Common myeloid progenitor, CD34-positive (primary cell): ENCODE data around the gene VANGL2.

Source experiments
- CTCF ChIA-PET: fragments of 350-600 bp; sonication (Branson Sonifier 250); formaldehyde crosslinking; loops from one replicate; lab custom pipeline; 2021; ENCODE audit warnings: antibody characterized with exemption; lab: Charles Lee
- POLR2A ChIA-PET: fragments of 350-600 bp; sonication (Branson Sonifier 250); formaldehyde crosslinking; loops from one replicate; lab custom pipeline; 2021; ENCODE audit warnings: antibody characterized with exemption; lab: Charles Lee
- DNase-seq, 3 donors: peaks; one replicate each; pipeline versions ENCODE4 v3.0.0 to v3.0.0-alpha.2; 2013
- H3K27ac ChIP-seq, 2 experiments: 1 replicate in 1 of 2; 2 replicates in 1 of 2; pipeline ENCODE4 v1.7.0; 2013; ENCODE audit warnings: inconsistent platforms in 2 of 2, low read length in 2 of 2, mild to moderate bottlenecking in 2 of 2, low read depth in 1 of 2, moderate library complexity in 1 of 2; ENCODE audit not compliant: severe bottlenecking in 2 of 2, insufficient read depth in 1 of 2, poor library complexity in 1 of 2
- H3K27me3 ChIP-seq, 5 experiments: replicated peaks in 2 of 5; 1 replicate in 3 of 5; 2 replicates in 2 of 5; pipeline versions ENCODE4 v1.6.1 to v1.7.0; 2013; ENCODE audit warnings: low read length in 4 of 5, mild to moderate bottlenecking in 2 of 5, moderate library complexity in 2 of 5, inconsistent platforms in 1 of 5; ENCODE audit not compliant: insufficient read depth in 5 of 5, control insufficient read depth in 4 of 5
- H3K36me3 ChIP-seq, 4 experiments: 1 replicate in 2 of 4; 2 replicates in 2 of 4; pipeline versions ENCODE4 v1.6.1 to v1.7.0; 2013; ENCODE audit warnings: low read length in 3 of 4, control low read depth in 1 of 4, mild to moderate bottlenecking in 1 of 4; ENCODE audit not compliant: control insufficient read depth in 4 of 4, insufficient read depth in 4 of 4
- H3K4me1 ChIP-seq, 4 experiments: 1 replicate in 3 of 4; 2 replicates in 1 of 4; pipeline versions ENCODE4 v1.6.1 to v1.7.1; 2013; ENCODE audit warnings: low read length in 3 of 4, mild to moderate bottlenecking in 3 of 4, control low read depth in 1 of 4, inconsistent platforms in 1 of 4, moderate library complexity in 1 of 4; ENCODE audit not compliant: control insufficient read depth in 4 of 4, insufficient read depth in 4 of 4; ENCODE audit errors: control extremely low read depth in 1 of 4
- H3K4me3 ChIP-seq, 7 experiments: 1 replicate in 4 of 7; 2 replicates in 3 of 7; pipeline versions ENCODE4 v1.5.1 to v1.7.0; 2013; ENCODE audit warnings: mild to moderate bottlenecking in 7 of 7, low read length in 6 of 7, moderate library complexity in 6 of 7, inconsistent platforms in 2 of 7, low read depth in 2 of 7, control low read depth in 1 of 7; ENCODE audit not compliant: insufficient read depth in 4 of 7, control insufficient read depth in 1 of 7; ENCODE audit errors: extremely low read depth in 1 of 7
- H3K9me3 ChIP-seq, 5 experiments: 1 replicate in 4 of 5; 2 replicates in 1 of 5; pipeline versions ENCODE4 v1.6.1 to v1.7.1; 2013; ENCODE audit warnings: low read length in 4 of 5, mild to moderate bottlenecking in 2 of 5, inconsistent platforms in 1 of 5, low read depth in 1 of 5, moderate library complexity in 1 of 5; ENCODE audit not compliant: control insufficient read depth in 4 of 5, insufficient read depth in 2 of 5; ENCODE audit errors: control extremely low read depth in 1 of 5
- WGBS: methylation state at CpG from one replicate; pipeline ENCODE4 v1.1.5; 2013; ENCODE audit not compliant: insufficient coverage; 5-methylcytosine and 5-hydroxymethylcytosine counted together

Gene VANGL2

GRCh38 chr1:160409486-160409885 is 9.1 kb downstream of the VANGL2 start:
- Histone ChIP-seq H3K4me3 (no peak overlapping the region), H3K27me3 (peaks cover 0 to 3% (median 0%) of the 10 kb centered on the region in 5 experiments), H3K36me3 (no peaks in the 10 kb centered on the region), H3K4me1 (no peaks in the 10 kb centered on the region), H3K9me3 (no peaks in the 10 kb centered on the region), H3K27ac (no peak overlapping the region)
- no peak for DNase-seq
- 92% methylated on average over 4 of the region's 5 CpGs for WGBS
- POLR2A ChIA-PET = no interaction called here
- CTCF ChIA-PET = interaction anchor here (0.8 to 1.1 kb wide), 3 partner anchors 32 to 367 kb away, joined by 3 read pairs; no protein-coding TSS in a partner anchor

- WGBS = 83% methylated on average over 9 of the region's 19 CpGs
- Histone ChIP-seq H3K36me3 (no peaks in the 10 kb centered on the region), H3K27me3 (peaks cover 0 to 3% (median 0%) of the 10 kb centered on the region in 5 experiments), H3K27ac (no peak overlapping the region), H3K9me3 (no peaks in the 10 kb centered on the region), H3K4me1 (no peaks in the 10 kb centered on the region), H3K4me3 (no peak overlapping the region)
- no peak for DNase-seq
- ChIA-PET POLR2A (no interaction called here), CTCF (no interaction called here)
Observed at GRCh38 chr1:160410406-160411005, 10.1 kb downstream of the VANGL2 start.

- WGBS = 73% methylated on average over 6 of the region's 6 CpGs
- ChIA-PET POLR2A (no interaction called here), CTCF (interaction anchor here (1.3 kb wide), 1 partner anchor 202 kb away, joined by 3 read pairs; no protein-coding TSS in a partner anchor)
- no peak overlapping the region for H3K27ac ChIP-seq
- H3K9me3 ChIP-seq = no peaks in the 10 kb centered on the region
- H3K36me3 ChIP-seq = no peaks in the 10 kb centered on the region
- DNase-seq = no peak
- peaks cover 0 to 3% (median 0%) of the 10 kb centered on the region in 5 experiments for H3K27me3 ChIP-seq
- H3K4me1 ChIP-seq = no peaks in the 10 kb centered on the region
- H3K4me3 ChIP-seq = no peak overlapping the region
Observed at GRCh38 chr1:160411271-160412027, 11.1 kb downstream of the VANGL2 start.

- peaks cover 0 to 3% (median 0%) of the 10 kb centered on the region in 5 experiments for H3K27me3 ChIP-seq
- H3K4me3 ChIP-seq = no peak overlapping the region
- 90% methylated on average over 2 of the region's 3 CpGs for WGBS
- H3K9me3 ChIP-seq = no peaks in the 10 kb centered on the region
- ChIA-PET CTCF (interaction anchor here (1.3 kb wide), 1 partner anchor 201 kb away, joined by 3 read pairs; no protein-coding TSS in a partner anchor), POLR2A (no interaction called here)
- DNase-seq = no peak
- no peaks in the 10 kb centered on the region for H3K36me3 ChIP-seq
- H3K27ac ChIP-seq = no peak overlapping the region
- H3K4me1 ChIP-seq = no peaks in the 10 kb centered on the region
Observed at GRCh38 chr1:160412028-160412362, 11.6 kb downstream of the VANGL2 start.

- POLR2A ChIA-PET = no interaction called here
- CTCF ChIA-PET = interaction anchor here (0.7 to 2.2 kb wide), 4 partner anchors 15 to 199 kb away, joined by 3 to 7 read pairs (median 3); no protein-coding TSS in a partner anchor
- Histone ChIP-seq H3K4me1 (no peaks in the 10 kb centered on the region), H3K27me3 (peaks cover 0 to 3% (median 0%) of the 10 kb centered on the region in 5 experiments), H3K4me3 (no peak overlapping the region), H3K36me3 (no peaks in the 10 kb centered on the region), H3K9me3 (no peaks in the 10 kb centered on the region), H3K27ac (no peak overlapping the region)
- DNase-seq = no peak
- 100% methylated on average over 3 of the region's 3 CpGs for WGBS
Observed at GRCh38 chr1:160413716-160414115, 13.4 kb downstream of the VANGL2 start.

GRCh38 chr1:160414881-160415280 is 14.5 kb downstream of the VANGL2 start:
- Histone ChIP-seq H3K4me3 (no peak overlapping the region), H3K36me3 (peaks cover 0 to 2% (median 0%) of the 10 kb centered on the region in 4 experiments), H3K9me3 (no peaks in the 10 kb centered on the region), H3K4me1 (no peaks in the 10 kb centered on the region), H3K27me3 (no peaks in the 10 kb centered on the region), H3K27ac (no peak overlapping the region)
- POLR2A ChIA-PET = no interaction called here
- DNase-seq = no peak
- 90% methylated on average over 2 of the region's 2 CpGs for WGBS
- CTCF ChIA-PET = no interaction called here
